NCI-H1417 treated with DMSO at 0.1 percent for 48 hours (cell line): ENCODE data around the gene ID1.
"Not testable (repeated sequence)": the region's sequence is repeated elsewhere in the genome, so short reads cannot be mapped to it uniquely, and the experiment has no call there.

ENCODE experiments used
- DNase-seq: peaks from one replicate; lab custom pipeline; 2025; lab: John Stamatoyannopoulos, UW

Gene ID1

DNA sequence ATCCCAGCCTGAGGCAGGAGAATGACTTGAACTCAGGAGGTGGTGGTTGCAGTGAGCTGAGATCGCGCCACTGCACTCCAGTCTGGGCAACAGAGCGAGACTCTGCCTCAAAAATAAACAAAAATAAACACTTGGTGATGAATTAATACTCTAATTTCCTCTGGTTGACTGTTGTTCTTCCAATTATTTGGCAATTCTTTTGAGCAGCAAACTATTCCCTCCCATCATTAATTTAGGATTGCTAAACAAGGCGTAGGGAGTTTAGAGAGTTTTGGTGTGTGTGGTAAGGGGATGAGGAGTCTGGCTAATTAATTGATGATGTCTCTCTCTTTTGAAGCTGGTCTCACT is 2.7 kb upstream of the ID1 start:
- no peak for DNase-seq

DNA sequence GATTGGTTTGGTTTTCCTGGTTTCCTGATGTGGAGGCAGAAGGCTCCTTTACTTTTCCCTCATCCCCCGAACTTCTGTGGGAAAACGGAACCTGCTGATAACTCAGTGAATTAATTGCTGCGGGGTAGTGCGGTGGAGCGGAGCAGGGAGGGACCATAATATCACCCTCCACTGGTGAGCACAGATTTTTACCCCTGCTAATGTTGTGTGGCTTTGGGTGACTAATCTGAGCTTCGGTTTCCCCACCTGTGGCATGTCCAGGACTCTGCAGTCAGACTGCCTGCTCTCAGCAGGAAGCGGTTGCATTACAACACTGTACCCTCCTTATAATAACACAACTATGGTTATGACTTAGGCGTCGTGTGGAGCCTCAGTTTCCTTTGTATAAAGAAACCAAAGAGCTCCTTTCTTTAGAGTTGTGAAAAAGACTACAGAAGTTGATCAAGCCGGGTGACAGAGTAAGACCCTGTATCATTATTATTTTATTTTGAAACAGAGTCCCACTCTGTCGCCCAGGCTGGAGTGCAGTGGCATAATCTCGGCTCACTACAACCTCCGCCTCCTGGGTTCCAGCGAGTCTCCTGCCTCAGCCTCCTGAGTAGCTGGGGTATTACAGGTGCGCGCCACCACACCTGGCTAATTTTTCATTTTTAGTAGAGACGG is 2.2 kb upstream of the ID1 start:
- no peak for DNase-seq

DNA sequence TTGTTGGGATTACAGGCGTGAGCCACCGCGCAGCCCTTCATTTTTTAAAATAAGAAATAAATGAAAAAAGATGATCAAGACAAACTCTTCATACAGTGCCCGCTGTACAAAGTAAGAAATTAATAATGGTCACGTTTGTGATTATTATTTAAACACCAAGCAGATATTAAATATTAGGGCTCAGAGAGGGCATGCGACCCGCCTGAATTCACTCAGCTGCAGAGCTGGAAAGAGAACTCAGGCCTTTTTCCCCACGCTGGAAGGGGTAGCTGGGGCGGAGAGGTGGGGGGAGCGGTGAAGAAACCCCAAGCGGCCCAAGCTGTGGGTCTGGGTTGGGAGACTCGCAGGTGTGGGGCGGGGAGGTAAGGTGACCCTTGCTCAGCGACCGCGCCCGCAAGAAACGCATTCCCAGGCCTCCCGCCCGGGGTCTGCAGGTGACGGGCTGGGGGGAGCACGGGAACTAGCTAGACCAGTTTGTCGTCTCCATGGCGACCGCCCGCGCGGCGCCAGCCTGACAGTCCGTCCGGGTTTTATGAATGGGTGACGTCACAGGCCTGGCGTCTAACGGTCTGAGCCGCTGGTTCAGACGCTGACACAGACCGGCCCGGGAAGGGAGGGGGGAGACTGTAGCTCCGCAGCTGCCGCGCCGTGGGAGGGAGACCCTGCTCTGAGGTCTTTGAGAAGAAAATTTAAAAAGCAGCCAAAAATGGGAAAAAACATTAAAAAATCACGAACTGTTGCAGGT is 1.1 kb upstream of the ID1 start:
- DNase-seq, result peak; percentile 98

DNA sequence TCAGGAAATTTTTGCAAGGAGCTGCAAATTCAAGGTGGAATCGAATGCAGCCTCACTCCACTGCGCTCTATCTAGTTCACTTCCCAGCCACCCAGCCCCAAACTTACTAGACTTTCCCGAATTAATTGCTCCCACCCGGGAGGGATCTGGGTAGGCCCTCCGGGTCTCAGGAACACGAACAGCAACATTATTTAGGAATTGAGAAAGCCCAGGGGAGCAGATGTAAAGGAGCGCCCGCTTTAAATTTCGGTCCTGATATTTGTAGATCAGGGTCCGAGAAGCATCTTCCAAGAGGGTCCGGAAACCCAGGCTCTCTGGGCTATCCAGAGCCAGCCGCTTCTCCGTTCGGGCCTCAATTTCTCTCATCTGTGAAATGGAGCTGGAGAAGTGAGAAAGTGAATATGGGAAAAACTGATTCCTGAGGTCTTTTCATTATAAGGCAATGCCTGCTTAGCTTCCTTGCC is 490 bp upstream of the ID1 start:
- DNase-seq, result no peak

DNA sequence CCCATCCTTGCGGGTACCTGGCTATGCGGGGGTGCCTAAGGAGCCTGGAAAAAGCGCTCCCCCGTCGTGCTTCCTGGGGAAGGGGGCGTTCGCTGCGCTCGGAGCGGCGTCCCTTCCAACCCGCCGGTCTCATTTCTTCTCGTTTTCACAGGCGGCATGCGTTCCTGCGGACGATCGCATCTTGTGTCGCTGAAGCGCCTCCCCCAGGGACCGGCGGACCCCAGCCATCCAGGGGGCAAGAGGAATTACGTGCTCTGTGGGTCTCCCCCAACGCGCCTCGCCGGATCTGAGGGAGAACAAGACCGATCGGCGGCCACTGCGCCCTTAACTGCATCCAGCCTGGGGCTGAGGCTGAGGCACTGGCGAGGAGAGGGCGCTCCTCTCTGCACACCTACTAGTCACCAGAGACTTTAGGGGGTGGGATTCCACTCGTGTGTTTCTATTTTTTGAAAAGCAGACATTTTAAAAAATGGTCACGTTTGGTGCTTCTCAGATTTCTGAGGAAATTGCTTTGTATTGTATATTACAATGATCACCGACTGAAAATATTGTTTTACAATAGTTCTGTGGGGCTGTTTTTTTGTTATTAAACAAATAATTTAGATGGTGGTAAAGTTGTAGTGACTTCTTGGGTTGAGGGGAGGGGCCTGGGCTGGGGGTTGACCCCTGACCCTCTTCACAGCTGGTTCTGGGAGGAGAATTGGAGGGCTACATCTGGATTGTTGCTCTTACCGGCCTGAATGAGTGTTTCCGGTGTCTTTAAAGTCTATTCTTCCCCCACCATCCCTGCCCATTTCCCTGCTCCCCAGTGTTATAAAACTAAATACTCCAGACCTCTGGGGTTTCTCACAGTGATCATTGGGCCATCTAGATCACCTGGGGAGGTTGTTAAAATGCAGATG is 1.1 kb downstream of the ID1 start:
- DNase-seq, result no peak

DNA sequence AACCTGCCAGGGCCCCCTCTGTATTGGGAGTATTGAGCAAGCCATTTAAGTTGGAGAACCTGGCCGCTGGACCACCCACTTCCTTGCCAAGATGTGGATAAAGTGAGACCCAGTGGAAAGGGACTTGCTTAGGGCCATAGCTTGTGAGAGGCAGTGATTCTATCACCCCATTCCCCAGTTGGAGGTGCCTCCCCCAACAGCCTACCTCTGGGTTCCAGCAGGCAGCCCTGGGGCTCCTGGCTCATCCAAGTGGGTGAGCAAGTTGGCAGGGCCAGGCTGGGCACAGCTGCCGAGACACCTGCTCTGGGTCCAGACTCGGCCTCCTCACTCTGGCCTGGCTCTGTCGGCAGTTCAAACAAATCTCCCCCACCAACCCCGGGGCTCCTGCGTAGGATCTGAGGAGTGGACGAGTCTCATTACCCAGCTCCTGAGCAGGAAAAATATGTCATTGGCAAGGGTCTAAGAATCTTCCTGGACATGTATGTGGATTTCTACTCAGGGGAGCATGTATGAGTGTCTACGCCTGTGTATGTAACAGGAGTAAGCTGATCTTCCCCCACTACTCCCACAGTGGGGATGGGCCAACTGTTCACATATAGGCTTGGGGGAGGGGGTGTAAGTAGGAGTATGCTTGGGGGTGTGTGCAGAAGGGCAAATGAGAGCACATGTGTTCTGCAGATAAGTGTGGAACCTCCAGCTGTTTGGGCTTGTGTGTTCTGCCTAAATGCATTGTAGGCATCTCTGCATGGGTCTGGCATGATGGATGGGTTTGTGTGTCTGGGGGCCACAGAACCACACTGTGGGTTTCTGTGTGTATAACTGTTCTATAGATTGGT is 1.9 kb downstream of the ID1 start:
- DNase-seq, result no peak

DNA sequence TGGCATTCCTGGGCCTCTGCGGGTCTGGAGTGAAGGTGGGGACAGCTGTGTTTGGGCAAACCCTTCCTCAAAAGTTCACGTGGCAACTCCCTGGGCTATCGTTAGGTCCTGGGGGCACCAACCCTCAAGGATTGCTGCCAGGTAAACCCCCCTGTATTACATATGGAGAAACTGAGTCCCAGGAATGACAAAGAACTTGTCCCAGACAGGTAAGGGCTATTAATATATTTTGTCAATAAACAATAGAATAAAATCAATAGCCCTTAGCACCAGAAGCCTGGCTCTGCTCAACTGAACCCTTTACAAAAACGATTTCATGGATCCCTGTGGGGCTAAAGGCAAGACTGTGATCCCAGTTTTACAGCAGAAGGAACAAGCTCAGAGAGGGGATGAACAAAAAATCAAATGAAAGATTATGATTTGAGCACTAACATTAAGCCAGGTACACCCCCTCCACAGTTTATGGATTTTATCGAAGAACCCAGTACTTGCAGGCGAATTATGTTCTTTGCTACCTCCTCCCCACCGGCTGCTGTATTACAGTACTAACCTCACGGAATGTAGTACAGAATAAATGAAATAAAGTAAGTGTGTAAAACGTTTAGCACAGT is 2.7 kb downstream of the ID1 start:
- DNase-seq, result no peak

DNA sequence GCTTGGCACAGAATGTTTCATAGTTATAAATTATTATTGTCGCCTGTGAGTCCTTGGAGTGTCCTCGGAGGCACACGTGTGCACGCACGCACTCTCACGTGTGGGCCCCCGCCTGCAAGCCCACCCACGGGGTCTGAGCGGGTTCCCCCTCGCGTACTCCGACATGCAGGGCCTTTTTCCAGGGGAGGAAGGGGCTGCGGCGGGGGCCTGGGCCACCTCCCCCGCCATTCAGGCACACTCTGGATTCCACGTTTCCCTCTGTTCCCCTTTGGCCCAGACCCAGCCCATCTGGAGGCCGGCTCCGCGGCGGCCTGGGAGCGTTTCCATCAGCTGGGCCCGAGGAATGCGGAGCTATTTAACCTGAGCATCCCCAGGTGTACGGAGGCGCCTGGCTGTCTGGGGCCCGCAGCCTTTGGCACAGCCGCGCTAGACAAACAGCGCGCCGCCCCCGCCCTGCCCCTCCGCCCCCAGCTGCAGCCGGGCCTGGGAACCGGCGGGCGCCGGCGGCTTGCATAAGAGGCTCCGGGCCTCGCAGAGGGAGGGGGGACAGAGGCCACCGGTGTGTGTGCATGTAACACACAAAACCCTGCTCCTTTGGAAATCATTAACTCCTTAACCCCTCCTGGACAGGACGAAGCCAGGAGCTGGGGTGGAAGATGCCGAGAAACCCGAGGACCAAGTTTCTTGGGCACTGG is 3.3 kb downstream of the ID1 start:
- DNase-seq, result peak; percentile 87

DNA sequence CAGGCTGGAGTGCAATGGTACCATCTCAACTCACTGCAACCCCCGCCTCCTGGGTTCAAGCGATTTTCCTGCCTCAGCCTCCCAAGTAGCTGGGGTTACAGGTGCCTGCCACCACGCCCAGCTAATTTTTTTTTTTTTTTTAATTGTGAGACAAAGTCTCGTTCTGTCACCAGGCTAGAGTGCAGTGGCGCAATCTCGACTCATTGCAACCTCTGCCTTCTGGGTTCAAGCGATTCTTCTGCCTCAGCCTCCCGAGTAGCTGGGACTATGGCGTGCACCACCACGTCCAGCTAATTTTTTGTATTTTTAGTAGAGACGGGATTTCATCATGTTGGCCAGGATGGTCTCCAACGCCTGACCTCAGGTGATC is 7.2 kb downstream of the ID1 start:
- not testable (repeated sequence) for DNase-seq

DNA sequence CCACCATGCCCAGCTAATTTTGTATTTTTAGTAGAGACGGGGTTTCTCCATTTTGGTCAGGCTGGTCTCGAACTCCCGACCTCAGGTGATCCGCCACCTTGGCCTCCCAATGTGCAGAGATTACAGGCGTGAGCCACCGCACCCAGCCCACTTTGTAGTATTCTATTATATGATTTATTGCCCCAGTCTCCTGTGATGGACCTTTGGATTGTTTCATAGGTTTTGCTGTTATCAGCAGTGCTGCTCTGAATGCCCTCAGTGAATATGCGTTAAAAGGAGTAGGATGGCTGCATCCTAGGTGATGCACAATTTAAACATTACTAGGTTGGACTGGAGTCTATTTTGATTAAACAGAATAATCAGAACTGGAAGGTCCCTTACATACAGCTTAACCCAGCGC is 10.3 kb downstream of the ID1 start:
- DNase-seq, result no peak

DNA sequence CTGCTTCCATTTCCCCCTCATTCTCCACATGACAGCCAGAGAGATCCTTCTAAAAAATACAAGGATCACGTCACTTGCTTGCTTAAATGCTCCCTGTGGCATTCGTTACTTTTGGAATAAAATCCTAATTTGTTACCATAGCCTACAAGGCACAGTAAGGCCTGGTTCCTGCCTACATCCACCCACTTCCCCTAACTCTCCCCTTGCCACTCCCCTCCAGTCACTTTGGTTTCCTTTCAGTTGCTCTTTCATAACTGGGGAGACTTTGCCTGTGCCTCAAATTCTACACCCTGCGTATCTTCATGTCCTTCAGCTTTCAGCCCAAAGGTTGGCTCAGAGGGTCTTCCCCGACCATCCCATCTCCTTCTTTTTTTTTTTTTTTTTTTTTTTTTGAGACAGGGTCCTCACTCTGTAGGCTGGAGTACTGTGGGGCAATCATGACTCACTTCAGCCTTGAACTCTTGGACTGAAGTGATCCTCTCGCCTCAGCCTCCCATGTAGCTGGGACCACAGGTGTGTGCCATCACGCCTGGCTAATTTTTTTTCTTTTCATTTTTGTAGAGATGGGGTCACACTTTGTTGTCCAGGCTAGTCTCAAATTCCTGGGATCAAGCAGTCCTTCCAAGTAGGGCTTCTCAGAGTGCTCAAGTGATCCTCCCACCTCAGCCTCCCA is 12.5 kb downstream of the ID1 start:
- DNase-seq, result no peak

DNA sequence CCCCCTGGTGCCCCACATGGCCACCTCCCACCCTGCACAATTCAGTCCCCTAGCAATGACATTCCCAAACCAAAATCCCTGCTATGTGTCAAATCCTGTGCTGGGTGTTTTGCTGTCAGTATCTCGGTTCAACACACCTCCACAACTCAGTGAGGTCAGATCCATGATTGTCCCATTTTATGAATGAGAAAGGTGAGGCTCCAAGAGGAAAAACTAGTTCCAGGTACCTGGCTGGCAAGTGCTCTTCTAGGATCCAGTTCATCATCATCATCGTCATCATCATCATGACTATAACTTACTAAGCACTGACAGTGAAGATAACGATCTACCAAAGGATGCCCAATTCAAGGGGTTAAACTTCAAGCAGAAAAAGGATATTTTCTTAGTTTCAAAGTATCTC is 15.2 kb downstream of the ID1 start:
- no peak for DNase-seq

DNA sequence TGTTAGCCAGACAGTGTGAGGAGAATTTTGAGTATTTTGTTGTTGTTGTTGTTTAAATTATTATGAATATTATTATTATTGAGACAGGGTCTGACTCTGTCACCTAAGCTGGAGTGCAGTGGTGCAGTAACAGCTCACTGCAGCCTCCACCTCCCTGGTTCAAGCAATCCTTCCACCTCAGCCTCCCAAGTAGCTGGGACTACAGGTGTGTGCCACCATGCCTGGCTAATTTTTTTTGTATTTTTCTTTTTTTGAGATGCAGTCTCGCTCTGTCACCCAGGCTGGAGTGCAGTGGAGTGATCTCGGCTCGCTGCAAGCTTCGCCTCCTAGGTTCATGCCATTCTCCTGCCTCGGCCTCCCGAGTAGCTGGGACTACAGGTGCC is 18.0 kb downstream of the ID1 start:
- not testable (repeated sequence) for DNase-seq

DNA sequence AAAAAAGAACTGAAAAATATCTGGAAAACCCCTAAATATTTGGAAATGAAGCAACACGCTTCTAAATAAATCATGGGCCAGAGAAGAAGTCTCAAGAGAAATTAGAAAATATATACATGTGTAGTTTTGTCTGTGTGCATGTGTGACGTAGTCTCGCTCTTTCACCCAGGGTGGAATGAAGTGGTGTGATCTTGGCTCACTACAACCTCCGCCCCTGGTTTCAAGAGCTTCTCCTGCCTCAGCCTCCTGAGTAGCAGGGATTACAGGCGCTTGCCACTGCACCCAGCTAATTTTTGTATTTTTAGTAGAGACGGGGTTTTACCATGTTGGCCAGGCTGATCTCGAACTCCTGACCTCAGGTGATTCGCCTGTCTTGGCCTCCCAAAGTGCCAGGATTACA is 21.4 kb downstream of the ID1 start:
- not testable (repeated sequence) for DNase-seq

DNA sequence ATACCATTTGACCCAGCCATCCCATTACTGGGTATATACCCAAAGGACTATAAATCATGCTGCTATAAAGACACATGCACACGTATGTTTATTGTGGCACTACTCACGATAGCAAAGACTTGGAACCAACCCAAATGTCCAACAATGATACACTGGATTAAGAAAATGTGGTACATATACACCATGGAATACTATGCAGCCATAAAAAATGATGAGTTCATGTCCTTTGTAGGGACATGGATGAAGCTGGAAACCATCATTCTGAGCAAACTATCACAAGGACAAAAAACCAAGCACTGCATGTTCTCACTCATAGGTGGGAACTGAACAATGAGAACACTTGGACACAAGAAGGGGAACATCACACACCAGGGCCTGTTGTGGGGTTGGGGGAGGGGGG is 23.0 kb downstream of the ID1 start:
- not testable (repeated sequence) for DNase-seq

DNA sequence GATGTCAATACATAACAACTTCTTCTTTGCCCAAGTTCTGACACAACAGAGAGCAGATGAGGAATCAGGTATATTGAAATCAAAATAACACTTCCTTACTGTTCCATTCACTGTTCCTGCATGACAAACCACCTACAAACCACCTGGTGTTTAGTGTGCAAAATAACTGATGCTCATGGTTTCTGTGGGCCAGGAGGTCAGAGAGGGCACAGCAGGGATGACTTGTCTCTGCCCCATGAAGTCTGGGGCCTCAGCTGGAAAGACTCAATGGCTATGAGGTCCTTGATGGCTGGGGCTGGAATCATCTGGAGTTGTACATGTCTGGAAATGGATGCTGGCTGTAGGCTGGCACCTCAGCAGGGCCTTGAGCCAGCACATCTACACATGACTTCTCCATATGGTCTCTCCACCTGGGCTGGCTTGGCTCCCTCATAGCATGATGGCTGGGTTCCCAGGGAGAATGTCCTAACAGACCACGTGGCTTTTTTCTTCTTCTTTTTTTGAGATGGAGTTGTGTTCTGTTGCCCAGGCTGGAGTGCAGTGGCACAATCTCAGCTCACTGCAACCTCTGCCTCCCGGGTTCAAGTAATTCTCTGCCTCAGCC is 25.2 kb downstream of the ID1 start:
- no peak for DNase-seq

DNA sequence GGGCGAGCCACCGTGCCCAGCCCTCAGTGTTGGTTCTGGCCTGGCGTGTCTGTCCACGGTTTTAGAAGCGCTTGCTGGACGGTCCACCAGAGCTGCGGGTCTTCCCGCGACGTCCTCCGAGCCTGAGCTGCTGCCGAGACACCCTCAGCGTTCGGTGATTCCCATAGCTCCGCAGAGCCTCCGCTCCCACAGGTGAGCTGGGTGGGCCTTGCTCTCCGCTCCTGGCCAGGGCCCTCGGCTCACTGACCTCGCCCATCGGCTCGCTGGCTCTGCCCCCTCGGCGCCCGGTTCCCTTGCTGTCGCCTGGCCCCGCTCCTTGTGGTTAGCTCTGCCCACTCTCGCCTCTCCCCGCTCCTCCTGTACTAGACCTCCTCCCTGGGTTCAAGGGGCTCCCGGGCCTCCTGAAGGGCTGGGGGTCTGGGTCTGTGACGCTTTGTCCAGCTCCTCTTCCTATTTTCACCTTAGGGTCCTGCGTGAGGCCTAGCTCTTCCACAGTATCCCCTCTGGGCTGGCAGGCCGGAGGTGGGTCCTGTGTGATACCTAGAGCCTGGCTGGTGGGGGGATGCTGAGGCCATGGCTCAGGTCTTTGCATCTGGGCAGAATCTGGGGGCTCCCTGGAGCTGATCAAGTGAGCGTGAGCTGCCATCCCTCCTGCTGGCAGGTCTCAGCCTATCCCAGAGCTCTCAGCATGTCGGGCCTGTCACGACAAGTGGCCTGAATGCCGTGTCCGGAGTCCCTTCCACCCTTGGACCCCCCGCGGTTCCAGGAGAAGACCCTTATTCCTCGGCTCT is 27.7 kb downstream of the ID1 start:
- DNase-seq, result no peak

DNA sequence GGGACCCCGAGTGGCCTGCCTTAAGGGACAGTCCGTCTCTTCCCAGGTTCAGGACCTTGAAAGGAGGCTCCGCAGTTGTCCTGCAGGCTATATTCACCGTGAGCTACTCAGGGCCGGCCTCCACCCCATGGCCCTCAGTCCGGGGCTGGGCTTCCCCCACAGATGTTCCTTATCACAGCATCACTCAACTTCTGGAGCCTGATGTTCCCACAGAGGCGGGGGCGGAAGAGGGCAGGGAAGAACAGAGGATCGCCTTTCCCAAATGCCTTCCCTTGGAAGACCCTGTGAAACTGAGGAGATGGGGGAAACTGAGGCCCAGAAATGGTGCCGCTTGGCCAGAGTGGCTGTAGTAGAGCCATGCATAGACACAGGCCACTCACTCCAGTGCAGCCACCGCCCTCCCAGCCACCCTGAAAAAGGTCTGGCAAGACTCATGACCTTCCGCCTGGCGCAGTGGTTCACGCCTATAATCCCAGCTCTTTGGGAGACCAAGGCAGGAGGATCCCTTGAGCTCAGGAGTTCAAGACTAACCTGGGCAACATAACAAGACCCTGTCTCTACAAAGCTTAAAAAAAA is 28.3 kb downstream of the ID1 start:
- DNase-seq, result no peak

DNA sequence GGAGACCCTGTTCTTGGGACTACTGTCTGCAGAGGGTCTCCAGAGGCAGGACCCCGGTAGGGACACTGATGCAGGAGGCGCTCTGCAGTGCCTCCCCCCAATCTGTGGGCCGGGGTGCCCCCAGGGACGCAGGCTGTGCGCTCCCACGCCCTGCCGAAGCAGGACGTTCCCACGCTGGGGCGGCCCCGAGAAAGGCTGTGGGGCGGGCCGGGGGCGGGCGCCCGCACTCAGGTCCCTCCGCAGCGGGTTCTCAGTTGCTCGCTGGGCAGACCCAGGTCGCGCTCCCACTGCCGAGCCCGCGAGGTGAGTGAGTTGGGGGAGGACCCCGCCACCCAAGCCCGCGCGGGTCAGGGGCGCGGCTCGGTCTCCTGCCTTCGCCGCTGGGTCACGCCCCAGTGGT is 32.6 kb downstream of the ID1 start, which contains the start of gene COX4I2:
TSS of gene COX4I2 (plus strand) at position 253 of the 400 bp plus-strand sequence. CDS start 1,106 bp downstream, outside the sequence.
- DNase-seq, result no peak
